ENCODE measurements around the gene SMS. TPM values are rescaled to one million over a fixed set of nuclear protein-coding genes. Genes with fewer than 3 reads are reported as not detected.

The SMS gene
- total and polyA plus RNA-seq, 2 donors (not counting 1 experiment from before 2014, with no cell fraction given) = 7.0 to 30.5 TPM

DNA sequence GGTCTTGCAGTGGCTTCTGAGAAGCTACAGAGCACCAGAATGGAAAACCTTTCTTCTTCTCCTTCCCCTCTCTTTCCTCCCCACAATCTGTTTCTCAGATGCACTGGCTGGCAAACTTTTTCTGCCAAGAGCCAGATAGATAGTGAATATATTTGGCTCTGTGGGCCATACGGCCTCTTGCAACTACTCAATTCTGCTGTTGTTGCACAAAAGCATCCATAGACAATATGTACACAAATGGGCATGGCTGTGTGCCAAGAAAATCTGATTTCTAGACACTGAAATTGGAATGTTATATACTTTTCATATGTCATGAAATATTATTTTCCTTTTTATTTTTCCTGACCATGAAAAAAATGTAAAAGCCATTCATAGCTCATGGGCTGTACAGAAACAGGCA is 94.7 kb downstream of the SMS start:
- intact Hi-C loops (cut with micrococcal nuclease) = no loop called here
- H3K27ac Mint-ChIP-seq = no peak overlapping the region

DNA sequence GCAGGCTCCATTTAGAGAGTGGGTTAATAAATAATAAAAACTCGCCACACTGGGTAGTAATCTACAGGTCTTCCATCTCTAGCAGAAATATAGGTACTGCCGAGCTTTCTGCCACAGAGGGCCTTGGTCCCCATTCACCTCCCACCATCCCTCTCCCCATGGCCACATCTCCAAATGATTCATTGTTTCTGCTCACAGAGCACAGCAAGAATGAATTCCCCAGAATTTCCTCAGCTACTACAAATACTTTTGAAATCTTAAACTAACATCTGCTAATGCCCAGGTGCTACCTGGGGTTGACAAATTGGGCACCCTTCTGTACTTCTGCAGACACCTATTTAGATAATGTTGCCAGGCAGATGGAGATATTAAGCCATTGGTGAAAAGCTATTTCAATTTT is 96.7 kb downstream of the SMS start:
- Mint-ChIP-seq H3K4me3 (no peak overlapping the region), H3K27me3 (no peaks in the 10 kb centered on the region), H3K27ac (no peak overlapping the region), H3K9me3 (ENCODE audit: insufficient read depth) (no peaks in the 10 kb centered on the region), H3K4me1 (peaks cover 4% of the 10 kb centered on the region)
- H3K27me3 ChIP-seq (replicated peaks in 1 of 4; ENCODE audit: control extremely low read depth in 1 of 4, control insufficient read depth in 3 of 4, insufficient read depth in 4 of 4, low read length in 3 of 4) = no peaks in the 10 kb centered on the region
- H2AFZ ChIP-seq (ENCODE audit: insufficient read depth, low read depth, low read length, poor library complexity, severe bottlenecking) = no peak overlapping the region
- 80% methylated on average over 1 of the region's 2 CpGs for WGBS (ENCODE audit: insufficient coverage)
- intact Hi-C loops (cut with micrococcal nuclease) = no loop called here
- no peaks in the 10 kb centered on the region for H3K36me3 ChIP-seq (replicated peaks in 1 of 2; ENCODE audit: control extremely low read depth in 1 of 2, control insufficient read depth in 1 of 2, extremely low read depth in 1 of 2, insufficient read depth in 2 of 2, low read length in 1 of 2)
- DNase-seq (no peak), ATAC-seq (ENCODE audit: low read depth) (no peak)
- H3K9ac ChIP-seq (ENCODE audit: low read length) = no peak overlapping the region
- no peaks in the 10 kb centered on the region for H3K9me3 ChIP-seq (ENCODE audit: control extremely low read depth in 1 of 3, control insufficient read depth in 2 of 3, insufficient read depth in 1 of 3, low read length in 2 of 3)
- ChIA-PET POLR2A (no interaction called here), CTCF (no interaction called here)
- peaks cover 1 to 4% of the 10 kb centered on the region in 2 donors for H3K4me1 ChIP-seq (ENCODE audit: control insufficient read depth in 2 of 2, insufficient read depth in 2 of 2, low read length in 2 of 2)
- no peaks in the 10 kb centered on the region for H3K79me2 ChIP-seq (ENCODE audit: control insufficient read depth, insufficient read depth, low read length)
- H3K4me3 ChIP-seq (ENCODE audit: control extremely low read depth in 1 of 5, extremely low read depth in 1 of 5, insufficient read depth in 1 of 5, low read depth in 2 of 5, low read length in 4 of 5) = no peak overlapping the region
- H4K20me1 ChIP-seq (ENCODE audit: control insufficient read depth, insufficient read depth, low read length, poor library complexity, severe bottlenecking) = no peaks in the 10 kb centered on the region
- no peak for TF ChIP-seq EZH2 (IDR thresholded peaks at IDR 0.05; ENCODE audit: borderline replicate concordance, insufficient read depth, low read depth, low read length, poor library complexity, severe bottlenecking)
- TF ChIP-seq, protein P1, sequence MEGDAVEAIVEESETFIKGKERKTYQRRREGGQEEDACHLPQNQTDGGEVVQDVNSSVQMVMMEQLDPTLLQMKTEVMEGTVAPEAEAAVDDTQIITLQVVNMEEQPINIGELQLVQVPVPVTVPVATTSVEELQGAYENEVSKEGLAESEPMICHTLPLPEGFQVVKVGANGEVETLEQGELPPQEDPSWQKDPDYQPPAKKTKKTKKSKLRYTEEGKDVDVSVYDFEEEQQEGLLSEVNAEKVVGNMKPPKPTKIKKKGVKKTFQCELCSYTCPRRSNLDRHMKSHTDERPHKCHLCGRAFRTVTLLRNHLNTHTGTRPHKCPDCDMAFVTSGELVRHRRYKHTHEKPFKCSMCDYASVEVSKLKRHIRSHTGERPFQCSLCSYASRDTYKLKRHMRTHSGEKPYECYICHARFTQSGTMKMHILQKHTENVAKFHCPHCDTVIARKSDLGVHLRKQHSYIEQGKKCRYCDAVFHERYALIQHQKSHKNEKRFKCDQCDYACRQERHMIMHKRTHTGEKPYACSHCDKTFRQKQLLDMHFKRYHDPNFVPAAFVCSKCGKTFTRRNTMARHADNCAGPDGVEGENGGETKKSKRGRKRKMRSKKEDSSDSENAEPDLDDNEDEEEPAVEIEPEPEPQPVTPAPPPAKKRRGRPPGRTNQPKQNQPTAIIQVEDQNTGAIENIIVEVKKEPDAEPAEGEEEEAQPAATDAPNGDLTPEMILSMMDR (IDR thresholded peaks at IDR 0.05) = no peak
- no peak overlapping the region for H3K4me2 ChIP-seq (replicated peaks; ENCODE audit: low read depth, low read length, poor library complexity, severe bottlenecking)
- no peak overlapping the region for H3K27ac ChIP-seq (ENCODE audit: low read length in 2 of 2)

More for the DNA sequence above, 94.7 kb downstream of the SMS start:
- Histone ChIP-seq H2AFZ (ENCODE audit: insufficient read depth, low read depth, low read length, poor library complexity, severe bottlenecking) (no peak overlapping the region), H3K4me1 (ENCODE audit: control insufficient read depth in 2 of 2, insufficient read depth in 2 of 2, low read length in 2 of 2) (peaks cover 8 to 12% of the 10 kb centered on the region in 2 donors), H3K4me3 (ENCODE audit: control extremely low read depth in 1 of 5, extremely low read depth in 1 of 5, insufficient read depth in 1 of 5, low read depth in 2 of 5, low read length in 4 of 5) (no peak overlapping the region), H3K9me3 (ENCODE audit: control extremely low read depth in 1 of 3, control insufficient read depth in 2 of 3, insufficient read depth in 1 of 3, low read length in 2 of 3) (no peaks in the 10 kb centered on the region), H3K36me3 (replicated peaks in 1 of 2; ENCODE audit: control extremely low read depth in 1 of 2, control insufficient read depth in 1 of 2, extremely low read depth in 1 of 2, insufficient read depth in 2 of 2, low read length in 1 of 2) (no peaks in the 10 kb centered on the region), H3K79me2 (ENCODE audit: control insufficient read depth, insufficient read depth, low read length) (no peaks in the 10 kb centered on the region), H3K27me3 (replicated peaks in 1 of 4; ENCODE audit: control extremely low read depth in 1 of 4, control insufficient read depth in 3 of 4, insufficient read depth in 4 of 4, low read length in 3 of 4) (no peaks in the 10 kb centered on the region), H4K20me1 (ENCODE audit: control insufficient read depth, insufficient read depth, low read length, poor library complexity, severe bottlenecking) (no peaks in the 10 kb centered on the region), H3K4me2 (replicated peaks; ENCODE audit: low read depth, low read length, poor library complexity, severe bottlenecking) (no peak overlapping the region), H3K27ac (ENCODE audit: low read length in 2 of 2) (no peak overlapping the region), H3K9ac (ENCODE audit: low read length) (no peak overlapping the region)
- DNase-seq (no peak), ATAC-seq (ENCODE audit: low read depth) (no peak)
- no peak for TF ChIP-seq EZH2 (IDR thresholded peaks at IDR 0.05; ENCODE audit: borderline replicate concordance, insufficient read depth, low read depth, low read length, poor library complexity, severe bottlenecking)
- TF ChIP-seq, protein P1 (IDR thresholded peaks at IDR 0.05) = no peak
- no CpG with 5 or more reads among the region's 1 CpG for WGBS (ENCODE audit: insufficient coverage)
- ChIA-PET CTCF (interaction anchor here (1.0 kb wide), 1 partner anchor 50 kb away, joined by 3 read pairs; no protein-coding TSS in a partner anchor), POLR2A (no interaction called here)
- Mint-ChIP-seq H3K4me1 (peaks cover 16% of the 10 kb centered on the region), H3K4me3 (no peak overlapping the region), H3K9me3 (ENCODE audit: insufficient read depth) (no peaks in the 10 kb centered on the region), H3K27me3 (no peaks in the 10 kb centered on the region)

Data from B cell (primary cell).